DLD1 (cell line): Measurements from ENCODE around the gene TIAM1.

Source experiments
- in situ Hi-C: cut with HindIII; loops from 2 replicates; pipeline ENCODE4 v1.10.0; 2017; ENCODE audit warnings: low sequenced_read_pairs

Gene TIAM1

DNA sequence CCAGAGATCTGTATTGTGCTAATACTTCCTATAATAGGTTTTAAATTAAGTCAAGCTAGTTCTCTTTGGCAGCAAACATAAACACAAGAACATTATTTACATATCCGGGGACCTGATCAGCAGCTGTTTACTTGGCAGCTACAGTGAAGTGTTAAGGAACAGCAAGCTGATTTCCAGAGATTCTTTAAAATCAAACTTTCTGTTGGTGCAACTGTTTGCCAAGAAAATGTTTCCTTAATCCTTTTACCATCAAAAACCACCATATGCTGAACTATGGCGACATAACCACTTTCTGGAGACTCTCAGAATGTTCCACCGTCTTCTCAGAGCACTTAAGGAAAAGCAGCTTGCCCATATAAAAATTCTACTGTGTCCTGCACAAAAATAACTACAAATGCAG lies 198.8 kb downstream of the TIAM1 start:
- in situ Hi-C loops: no loop called here

DNA sequence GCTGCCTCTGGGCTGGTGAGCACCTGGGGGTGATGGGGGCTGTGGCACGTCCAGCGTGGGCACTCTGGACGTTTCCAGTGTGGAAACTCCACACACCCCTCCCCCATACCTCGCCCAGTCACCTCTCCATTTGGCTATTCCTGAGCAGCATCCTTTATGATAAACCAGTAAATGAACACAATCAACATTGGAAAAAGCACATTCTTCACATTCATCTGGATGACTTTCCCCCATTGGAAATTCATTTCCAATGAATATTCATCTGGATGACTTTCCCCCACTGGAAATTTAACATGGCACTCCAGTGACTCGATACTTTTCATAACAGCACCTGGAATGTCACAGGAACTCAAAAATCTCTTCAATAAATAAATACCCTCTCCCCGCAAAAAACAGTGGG lies 201.0 kb downstream of the TIAM1 start:
- in situ Hi-C loops: no loop called here

DNA sequence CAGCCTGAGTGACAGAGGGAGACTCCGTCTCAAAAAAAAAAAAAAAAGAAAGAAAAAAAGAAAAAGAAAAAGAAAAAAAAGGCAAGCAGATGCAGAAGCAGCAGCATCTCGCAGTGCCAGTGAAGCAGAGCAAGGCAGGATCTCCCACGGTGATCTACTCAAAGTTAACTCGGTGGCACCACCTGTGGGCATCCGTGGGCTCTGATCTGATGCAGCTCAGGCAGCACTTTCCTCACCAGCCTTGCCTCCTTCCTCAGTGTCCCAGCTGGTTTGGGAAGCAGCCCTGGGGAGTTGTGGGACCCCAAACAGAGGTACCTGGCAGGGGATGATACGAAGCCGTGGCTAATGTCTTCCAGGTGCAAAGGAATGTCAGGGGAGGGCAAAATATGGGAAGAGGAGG lies 201.5 kb downstream of the TIAM1 start:
- in situ Hi-C loops: no loop called here

GRCh38 chr21:31141389-31142000 lies 202.6 kb downstream of the TIAM1 start:
- in situ Hi-C loops: no loop called here

GRCh38 chr21:31140676-31141075 lies 203.4 kb downstream of the TIAM1 start:
- in situ Hi-C loops: no loop called here

GRCh38 chr21:31140025-31140424 lies 204.0 kb downstream of the TIAM1 start:
- in situ Hi-C loops: no loop called here

GRCh38 chr21:31137960-31138359 lies 206.1 kb downstream of the TIAM1 start:
- in situ Hi-C loops: no loop called here

- in situ Hi-C loops: no loop called here
These were observed 207.2 kb downstream of the TIAM1 start for GRCh38 chr21:31136891-31137290.

- in situ Hi-C loops: no loop called here
These were observed 208.4 kb downstream of the TIAM1 start for GRCh38 chr21:31135531-31136184.

DNA sequence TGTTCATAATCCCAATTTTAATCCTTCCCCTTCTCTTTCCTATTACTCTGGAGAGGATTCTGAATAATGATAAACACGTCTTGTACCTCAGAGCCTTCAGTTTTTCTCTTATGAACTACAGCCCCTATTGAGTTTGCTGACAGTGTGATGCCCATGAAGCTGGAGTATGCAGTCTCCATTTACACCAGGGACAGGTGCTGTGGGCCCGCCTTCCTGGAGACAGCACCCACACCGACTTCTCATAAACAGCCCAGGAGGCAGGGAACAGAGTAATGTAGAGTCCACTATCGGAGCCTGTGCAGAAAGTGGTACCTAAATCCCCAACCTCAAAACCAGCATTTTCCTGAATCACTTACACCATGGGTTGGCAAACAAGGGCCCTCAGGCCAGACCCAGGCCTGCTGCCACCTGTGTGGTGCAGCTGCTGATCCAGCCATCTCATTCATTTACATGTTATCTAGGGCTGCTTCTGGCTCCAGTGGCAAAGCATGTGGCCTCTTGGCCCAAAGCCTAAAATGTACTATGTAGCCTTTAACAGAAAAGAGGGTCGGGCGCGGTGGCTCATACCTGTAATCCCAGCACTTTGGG lies 210.7 kb downstream of the TIAM1 start:
- in situ Hi-C loops: no loop called here

DNA sequence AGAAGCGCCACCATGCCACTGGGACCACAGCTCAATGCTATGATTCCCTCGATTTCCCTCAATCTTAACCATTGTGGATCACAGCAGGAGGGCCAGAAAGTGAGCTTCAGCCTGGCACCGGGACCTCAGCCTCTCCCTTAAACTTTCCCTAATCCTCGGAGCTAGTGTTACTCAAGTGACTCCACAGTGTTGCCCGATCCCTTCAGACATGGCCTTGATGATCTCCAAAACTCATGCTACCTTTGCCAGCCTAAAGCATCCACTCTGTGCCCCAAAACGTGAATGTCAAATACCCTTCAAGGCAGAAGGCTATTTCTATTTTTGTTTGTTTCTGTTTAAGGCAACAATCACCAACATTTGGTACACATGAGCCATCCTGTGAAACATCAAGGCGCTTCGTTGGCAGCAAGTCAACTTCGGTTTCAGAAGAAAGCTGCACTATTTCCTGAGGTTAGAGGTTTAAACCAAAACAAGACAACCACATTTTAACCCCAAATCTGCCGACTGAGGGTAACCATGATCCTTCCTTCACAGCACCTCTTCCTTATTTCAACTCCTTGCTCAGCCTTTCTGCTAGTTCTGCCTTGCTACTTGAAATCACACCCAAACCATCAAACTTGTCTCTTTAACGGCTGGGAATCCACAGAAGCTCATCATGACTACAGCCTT lies 211.4 kb downstream of the TIAM1 start:
- in situ Hi-C loops: no loop called here

DNA sequence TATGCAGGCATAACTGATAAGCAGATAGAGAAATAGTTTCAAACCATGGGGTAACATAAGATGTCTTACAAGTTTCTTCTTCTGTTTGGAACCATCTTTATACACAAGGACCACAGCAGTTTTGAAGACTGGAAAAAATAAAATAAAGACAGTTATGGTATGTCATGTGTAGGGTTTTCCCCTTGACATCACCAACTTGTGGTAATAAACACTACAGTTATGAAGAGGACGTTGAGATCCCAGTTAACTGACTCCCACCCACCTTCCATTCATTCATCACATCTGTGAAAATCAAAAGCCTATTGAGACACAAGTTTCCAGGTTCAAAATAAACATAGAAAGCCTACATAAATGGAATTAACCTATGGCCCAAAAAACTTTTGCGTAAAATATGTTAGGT lies 213.2 kb downstream of the TIAM1 start:
- in situ Hi-C loops: no loop called here

- in situ Hi-C loops: no loop called here
These were observed 215.8 kb downstream of the TIAM1 start for GRCh38 chr21:31128234-31128633.

- in situ Hi-C loops: no loop called here
These were observed 220.1 kb downstream of the TIAM1 start for GRCh38 chr21:31124010-31124409.

GRCh38 chr21:31119199-31119598 lies 224.9 kb downstream of the TIAM1 start:
- in situ Hi-C loops: no loop called here

GRCh38 chr21:31117128-31117916 lies 226.7 kb downstream of the TIAM1 start:
- in situ Hi-C loops: no loop called here

DNA sequence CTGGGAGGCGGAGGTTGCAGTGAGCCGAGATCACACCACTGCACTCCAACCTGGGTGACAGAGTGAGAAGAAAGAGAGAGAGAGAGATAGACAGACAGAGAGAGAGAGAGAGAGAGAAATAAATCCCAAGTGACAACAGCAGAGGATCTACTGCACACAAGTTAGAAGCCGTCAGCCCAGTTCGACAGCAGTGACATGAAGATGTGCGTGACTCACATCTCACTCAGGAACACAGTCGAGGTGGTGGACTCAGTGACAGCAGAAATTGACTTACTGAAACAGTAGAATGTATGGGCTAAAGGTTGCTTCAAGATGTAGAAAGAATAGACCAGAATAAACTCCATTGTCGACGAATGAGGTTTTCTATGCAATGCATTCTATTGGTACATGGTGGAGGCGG lies 228.8 kb downstream of the TIAM1 start:
- in situ Hi-C loops: no loop called here

GRCh38 chr21:31111093-31111492 lies 233.0 kb downstream of the TIAM1 start:
- in situ Hi-C loops: no loop called here

DNA sequence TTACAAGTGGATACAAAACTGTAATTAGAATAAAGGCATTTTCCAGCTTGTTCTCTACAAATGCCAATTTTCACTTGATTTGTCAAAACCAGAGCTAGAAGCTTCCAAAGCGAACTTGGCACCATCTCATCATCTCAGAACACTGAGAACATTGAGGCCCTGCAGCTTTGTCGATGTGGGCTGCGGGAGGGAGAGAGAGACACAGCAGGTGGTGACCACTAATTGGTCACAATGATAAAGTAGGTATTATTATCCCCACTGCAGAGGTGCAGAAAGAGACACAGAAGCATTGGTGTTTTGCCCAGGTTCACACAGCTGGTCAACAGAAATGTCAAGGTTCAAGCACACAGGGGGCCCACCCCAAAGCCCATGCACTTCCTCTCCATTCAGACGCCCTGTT lies 233.6 kb downstream of the TIAM1 start:
- in situ Hi-C loops: no loop called here

DNA sequence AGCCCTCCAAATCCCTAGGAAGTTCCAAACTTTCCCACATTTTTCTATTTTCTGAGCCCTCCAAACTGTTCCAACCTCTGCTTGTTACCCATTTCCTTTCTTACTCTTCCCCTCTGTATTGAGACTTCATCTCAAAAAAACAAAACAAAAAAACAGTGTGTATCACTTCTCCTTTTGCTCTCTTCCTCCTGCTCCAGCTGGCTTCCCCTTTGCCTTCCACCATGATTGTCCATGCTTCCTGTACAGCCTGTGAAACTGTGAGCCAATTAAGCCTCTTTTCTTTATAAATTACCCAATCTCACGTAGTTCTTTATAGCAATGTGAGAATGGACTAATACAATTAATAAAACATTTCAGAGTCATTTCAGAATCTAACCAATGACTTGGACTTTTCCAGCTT lies 236.2 kb downstream of the TIAM1 start:
- in situ Hi-C loops: no loop called here

- in situ Hi-C loops: no loop called here
These were observed 236.8 kb downstream of the TIAM1 start for GRCh38 chr21:31107176-31107785.
